ENCODE data around the gene MYD88.
"Not testable (repeated sequence)": the region's sequence is repeated elsewhere in the genome, so short reads cannot be mapped to it uniquely, and the experiment has no call there.

The MYD88 gene

DNA sequence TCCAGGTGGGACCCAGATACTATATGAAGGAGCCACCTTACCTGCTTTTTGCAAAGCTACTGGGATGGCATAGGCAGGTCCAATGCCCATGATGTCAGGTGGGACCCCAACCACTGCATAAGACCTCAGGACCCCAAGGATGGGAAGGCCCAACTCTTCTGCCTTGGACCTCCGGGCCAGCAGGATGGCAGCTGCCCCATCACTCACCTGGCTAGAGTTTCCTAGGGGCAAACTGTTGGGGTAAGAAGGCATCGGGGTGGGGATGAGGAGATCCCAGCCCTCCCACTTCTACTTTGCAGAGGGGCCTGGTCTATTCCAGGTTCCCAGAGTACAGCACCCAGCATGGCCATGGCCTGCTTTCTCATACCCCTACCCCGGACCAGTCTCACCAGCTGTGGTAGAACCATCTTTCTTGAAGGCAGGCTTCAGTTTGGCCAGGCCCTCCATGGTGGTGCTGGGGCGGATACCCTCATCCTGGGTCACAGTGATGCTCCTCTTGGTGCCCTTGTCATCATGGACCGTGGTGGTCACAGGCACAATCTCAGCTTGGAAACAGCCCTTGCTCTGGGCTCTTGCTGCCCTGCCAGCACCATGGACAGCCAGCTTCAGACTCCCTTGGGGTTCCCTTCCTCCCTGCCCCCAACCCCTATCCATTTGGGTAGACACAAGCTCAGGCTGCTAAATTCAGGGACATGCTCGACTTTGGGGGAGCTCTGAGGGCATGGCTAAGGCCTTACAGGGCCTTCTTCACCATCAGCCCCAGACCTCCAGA, 12.2 kb upstream of the MYD88 start:
- DNase-seq: no peak

DNA sequence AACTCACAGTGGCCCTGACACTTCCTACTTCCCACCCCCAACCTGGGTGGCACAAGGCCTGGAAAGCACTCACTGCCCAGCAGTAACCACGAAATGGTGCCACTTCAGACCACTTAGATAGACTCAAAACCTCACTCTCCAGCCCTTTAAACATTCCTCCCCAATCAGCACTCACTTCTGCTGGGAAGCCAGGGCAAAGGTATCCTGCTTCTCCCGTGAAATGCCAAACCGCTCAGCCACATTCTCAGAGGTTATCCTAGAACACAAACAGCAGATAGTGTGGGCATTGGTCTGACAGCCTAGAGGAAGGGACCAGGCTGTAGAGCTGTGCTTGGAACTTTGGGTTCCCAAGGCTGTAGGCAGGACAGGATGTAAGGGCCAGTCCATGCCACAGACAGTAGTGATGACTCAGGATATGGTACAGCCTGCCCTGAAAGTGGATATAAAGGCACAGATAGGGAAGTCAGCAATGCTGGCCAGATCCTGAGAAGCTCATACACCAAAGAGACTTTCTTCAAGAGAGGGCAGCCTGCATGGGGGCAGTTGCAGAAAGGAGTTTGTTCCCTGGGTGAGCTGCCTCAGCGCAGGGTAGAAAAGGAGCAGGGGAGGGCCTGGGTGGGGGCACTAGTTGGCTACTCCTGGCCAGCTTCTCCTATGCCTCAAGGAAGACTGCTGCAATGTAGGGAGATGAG, 10.7 kb upstream of the MYD88 start:
- no peak for DNase-seq

DNA sequence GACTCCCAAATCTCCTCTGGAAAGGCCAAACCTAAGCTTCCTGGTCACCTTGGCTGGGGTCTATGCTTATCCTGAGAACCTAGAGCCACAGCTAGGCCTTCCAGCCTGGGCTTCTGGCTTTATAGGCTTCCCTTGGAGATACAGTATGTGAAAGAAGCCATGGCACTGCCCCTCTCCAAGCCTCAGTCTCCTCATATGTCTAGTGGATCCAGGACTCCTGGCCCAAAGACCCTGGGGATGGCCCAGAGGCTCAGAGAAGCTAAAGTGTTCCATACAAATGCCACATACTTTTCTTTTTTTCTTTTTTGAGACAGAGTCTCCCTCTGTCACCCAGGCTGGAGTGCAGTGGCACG, 10.2 kb upstream of the MYD88 start:
- no peak for DNase-seq

DNA sequence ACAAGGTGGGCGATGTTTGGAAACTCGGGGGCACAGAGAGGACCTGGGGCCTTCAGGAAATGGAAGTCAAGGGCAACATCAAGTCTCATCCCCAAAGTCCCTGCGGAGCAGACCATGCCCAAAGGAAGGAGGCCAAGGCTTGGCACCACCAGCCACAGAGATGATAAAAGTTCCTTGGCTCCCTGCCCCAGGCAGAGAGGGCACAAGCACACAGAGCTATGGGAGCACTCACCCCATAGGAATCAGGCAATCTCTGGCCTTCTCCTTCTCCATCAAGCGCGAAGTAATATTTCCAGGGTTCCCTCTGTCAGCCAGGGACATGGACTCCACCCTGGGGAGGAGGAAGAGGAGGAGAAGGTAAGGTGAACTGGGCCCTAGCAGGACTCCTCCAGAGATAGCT, 9.4 kb upstream of the MYD88 start:
- no peak for DNase-seq

DNA sequence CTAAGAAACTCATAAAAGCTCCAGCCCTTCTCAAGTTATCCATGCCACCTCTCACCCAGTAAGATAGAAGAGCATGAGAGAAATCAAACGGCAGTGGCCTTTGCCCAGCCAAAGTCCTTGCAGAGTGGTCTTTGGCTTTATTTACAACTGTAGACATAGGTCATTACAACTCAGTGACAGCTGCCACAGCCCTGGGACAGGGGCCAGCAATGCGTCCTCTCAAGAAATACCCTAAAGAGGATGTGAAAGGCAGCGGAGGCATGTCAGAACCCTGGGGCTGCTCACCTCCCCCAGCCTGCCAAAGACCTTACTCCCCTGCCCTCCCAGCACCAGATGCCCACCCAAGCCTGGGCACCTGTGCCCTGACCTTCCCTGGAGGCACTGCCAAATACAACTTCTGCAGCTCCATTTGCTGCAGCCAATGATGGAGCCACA, 7.8 kb upstream of the MYD88 start:
- DNase-seq: no peak

DNA sequence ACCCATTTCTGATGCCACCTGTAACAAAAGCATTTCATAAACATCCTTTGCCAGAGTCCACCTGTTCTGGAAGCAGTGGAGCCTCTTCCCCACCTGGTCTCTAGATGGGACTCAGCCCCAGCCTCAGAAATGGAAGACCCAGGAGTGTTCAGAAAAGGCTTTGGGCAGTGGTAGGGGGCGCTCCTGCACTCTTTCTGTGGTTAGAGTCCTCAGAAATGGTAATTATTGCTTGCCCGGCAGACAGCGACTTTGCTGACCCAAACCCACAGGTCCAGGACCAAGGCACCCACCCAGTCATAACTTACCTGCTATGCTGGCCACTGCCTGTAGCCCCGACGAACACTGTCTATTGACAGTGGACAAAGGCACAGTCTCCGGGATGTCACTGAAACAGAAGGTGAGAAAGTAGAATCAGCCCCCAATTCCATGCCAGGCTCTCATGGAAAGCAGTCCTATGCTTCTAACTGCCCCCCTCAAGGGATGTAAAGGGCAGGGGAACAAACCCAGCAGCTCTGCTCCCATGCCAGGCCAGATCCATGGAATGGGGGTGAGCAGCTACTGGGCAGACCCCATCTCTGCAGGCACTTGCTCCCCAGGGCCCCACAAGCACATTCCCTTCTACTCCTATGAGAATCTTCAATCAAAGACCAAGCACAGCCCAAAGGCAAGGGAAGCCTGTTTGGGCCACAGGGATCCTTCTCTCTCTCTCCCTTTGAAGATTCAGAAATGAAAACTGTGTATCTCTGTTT, 6.7 kb upstream of the MYD88 start:
- DNase-seq: peak; percentile 37

DNA sequence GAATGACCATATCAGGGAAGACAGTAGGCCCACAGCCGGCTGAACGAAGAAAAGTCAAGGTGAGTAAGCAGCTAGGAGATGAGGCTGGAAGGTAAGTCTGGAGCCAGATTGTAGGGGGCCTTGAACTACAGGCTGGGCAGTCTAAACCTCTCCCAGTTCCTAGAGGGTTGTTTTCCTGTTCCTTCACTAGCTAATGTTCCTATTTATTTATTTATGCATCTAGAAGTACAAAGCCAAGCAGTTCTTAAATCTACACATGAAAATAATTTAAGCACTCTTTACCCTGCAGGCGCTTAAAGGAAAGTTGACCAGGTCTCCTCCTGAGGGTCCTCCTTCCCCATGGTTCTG, 5.3 kb upstream of the MYD88 start:
- no peak for DNase-seq

DNA sequence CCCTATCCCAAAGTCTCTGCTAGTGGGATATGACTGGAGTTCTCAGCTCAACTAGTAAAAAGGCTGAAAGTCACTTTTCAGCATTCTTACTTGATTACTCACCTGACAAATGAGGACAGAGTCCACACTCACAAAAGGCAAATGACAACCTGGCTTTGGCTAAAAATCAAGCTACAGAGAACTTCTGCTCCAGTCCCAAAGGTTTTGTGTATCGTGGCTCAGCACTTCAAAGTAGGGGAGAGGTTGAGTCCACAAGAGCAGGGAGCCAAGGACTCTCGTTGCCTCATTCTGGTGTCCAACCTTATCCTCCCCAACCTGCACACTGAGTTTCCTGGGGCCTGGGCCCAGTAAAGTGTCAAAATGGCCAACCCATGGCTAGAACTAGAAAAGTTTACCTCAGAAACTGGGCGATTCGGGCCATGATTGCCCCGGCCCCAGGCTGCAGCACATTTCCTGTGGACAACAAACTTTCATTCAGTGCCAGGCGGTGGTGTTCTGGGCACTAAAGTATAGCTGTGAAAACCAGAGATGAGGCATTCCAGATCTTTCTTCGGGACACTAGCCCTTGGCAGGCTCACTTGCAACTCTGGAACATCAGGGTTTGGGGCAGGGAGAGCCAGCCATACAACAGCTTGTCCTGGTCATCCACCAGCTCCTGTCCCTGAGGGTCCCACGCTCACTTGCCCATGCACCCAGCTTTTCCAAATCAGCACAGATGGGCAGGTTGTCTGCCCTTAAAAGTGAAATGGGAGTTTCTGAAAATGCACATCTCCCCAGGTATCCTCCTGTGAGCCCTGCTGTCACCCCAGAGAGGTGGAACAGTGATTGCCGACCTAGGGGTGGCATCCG, 4.7 kb upstream of the MYD88 start:
- no peak for DNase-seq

DNA sequence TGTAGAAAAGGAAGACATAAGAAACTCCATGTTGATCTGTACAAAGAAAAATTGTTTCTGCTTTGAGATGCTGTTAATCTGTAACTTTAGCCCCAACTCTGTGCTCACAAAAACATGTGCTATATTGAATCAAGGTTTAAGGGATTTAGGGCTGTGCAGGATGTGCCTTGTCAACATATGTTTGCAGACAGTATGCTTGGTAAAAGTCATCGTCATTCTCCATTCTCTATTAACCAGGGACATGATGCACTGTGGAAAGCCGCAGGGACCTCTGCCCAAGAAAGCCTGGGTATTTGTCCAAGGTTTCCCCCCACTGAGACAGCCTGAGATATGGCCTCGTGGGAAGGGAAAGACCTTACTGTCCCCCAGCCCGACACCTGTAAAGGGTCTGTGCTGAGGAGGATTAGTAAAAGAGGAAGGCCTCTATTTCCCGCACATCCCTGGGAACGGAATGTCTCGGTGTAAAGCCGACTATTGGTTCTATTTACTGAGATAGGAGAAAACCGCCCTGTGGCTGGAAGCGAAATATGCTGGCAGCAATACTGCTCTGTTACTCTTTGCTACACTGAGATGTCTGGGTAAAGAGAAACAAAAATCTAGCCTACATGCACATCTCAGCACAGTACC, 3.8 kb upstream of the MYD88 start:
- not testable (repeated sequence) for DNase-seq

DNA sequence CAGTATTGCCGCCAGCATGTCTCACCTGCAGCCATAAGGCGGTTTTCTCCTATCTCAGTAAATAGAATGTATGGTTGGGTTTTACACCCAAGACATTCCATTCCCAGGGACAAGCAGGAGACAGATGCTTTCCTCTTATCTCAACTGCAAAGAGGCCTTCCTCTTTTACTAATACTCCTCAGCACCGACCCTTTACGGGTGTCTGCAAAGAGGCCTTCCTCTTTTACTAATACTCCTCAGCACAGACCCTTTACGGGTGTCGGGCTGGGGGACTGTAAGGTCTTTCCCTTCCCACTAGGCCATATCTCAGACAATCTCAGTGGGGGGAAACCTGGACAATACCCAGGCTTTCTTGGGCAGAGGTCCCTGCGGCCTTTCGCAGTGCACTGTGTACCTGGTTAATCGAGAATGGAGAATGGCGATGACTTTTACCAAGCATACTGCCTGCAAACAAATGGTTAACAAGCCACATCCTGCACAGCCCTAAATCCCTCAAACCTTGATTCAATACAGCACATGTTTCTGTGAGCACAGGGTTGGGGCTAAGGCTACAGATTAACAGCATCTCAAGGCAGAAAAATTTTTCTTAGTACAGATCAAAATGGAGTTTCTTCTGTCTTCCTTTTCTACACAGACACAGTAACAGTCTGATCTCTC, 2.7 kb upstream of the MYD88 start:
- peak; percentile 7 for DNase-seq

DNA sequence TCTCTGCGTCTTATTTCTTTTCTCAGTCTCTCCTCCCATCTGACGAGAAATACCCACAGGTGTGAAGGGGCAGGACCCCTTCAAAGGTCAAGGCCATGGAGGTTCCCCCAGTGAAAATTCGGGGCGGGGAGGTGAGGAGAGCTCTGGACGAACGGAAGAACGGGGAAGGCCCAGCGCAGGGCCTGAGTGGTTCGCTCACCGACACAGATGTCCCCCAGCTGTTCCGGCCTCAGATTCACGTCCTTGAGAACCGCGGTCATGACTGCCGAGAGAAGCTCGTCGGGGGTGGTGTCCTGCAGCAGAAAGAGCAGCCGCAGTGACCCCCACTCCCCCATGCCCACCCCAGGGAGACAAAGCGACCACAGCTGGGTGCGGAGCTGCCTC, 2.1 kb upstream of the MYD88 start:
- peak; percentile 18 for DNase-seq

DNA sequence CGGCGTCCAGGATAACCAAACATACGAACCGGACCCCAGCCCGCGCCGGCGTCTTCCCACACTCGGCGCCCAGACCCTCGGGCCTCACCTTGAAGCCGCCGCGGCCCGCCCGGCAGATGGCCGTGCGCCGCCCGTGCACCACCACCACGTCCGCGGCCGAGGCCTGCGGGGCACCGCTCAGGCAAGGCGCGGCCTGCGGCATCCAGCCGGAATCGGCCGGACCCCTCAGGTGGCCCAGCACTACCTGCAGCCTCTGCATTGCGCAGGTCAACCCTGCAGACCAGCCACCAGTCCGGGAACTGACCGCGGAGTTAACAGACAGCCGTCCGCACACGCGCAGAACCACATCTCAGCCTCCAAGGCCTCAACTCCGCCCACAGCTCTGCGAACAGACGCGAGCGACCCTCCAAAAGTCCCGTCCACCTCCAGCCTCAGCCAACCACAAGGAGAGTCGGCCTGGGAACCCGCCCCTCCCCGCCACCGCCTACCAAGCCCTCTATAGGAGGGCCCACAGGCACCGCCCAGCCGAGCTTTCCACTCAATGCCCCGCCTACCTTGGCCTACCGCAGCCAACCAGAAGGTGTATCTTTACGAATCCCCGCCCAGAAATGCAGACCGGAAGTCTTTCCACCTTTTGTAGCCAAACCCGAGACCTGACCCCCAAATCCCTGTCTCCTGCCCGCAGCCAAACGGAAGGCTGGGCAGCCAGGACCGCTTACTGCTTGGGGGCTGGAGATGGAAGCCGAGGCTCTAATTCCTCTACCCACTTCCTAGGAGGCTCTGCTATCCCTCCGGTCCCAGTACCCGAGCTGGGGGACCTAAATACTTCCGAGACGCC, 1.5 kb upstream of the MYD88 start, which contains the start of gene ACAA1:
Gene ACAA1 (minus strand): TSS at position 351 of the 838 bp plus-strand sequence. CDS start 92 bp downstream, at position 259.
- DNase-seq: peak; percentile 99

DNA sequence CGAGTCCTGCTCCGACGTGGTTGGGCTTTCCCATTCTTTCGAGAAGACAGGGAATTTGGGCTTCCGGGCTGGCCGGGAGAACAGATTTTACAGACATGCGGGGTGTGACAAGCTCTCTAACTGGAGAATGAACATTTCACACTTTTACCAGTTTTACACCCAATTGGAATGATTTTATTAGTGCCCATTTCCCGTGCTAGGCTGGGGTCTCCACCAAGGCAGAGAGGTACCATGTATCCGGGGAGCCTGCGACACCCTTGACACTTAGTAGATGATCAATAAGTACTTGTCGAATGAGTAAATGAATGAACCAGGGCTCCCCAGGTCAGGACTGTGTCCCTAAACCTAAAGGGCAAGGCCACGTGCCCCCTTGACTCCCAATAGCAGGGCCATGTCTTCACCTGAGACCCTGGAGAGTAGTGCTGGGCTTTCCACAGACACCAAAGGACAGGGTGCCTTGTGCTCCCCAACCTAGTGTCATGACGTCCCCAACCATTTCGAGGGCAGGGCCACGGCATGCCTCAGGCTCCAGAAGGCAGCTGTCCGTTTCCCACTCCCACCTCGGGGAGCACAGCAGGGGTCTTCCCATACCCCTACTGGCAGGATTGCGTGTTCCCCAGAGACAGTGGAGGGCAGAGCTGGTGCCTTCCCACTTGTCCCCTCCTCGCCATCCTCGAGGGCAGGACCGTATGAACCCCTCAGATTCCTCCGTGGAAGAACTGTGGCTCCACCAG, 679 bp upstream of the MYD88 start:
- peak; percentile 86 for DNase-seq

DNA sequence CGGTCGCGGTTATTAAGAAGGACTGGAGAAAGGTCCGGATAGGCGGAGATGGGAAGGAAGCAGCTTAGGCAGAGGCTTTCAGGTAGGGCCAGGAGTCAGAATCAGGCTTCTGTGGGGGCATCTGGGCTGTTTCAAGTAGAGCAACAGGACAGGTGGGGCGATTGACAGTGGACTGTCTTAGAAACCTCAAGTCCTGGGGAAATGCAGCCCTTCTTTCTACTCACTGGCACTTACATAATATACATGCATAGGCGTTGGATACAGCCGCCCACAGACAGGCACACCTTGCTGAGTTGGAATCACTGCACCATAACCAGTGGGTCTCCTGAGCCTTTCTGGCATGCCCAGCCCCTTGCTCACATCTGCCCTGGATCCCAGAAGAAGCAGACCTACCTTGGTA, 730 bp downstream of the MYD88 start:
- DNase-seq: no peak

DNA sequence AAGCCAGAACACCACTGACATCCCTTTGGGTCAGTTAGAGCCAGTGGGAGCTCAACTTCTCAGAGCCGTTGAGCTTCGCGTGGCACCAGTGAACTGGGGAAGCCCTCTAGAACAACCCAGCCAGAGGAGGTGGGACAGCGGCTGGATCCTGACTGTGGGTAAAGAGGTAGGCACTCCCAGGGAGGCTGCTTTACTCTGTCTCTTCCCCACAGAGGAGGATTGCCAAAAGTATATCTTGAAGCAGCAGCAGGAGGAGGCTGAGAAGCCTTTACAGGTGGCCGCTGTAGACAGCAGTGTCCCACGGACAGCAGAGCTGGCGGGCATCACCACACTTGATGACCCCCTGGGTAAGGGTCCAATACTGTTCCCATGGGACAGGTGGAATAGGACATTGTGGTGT, 1.2 kb downstream of the MYD88 start:
- DNase-seq: no peak

DNA sequence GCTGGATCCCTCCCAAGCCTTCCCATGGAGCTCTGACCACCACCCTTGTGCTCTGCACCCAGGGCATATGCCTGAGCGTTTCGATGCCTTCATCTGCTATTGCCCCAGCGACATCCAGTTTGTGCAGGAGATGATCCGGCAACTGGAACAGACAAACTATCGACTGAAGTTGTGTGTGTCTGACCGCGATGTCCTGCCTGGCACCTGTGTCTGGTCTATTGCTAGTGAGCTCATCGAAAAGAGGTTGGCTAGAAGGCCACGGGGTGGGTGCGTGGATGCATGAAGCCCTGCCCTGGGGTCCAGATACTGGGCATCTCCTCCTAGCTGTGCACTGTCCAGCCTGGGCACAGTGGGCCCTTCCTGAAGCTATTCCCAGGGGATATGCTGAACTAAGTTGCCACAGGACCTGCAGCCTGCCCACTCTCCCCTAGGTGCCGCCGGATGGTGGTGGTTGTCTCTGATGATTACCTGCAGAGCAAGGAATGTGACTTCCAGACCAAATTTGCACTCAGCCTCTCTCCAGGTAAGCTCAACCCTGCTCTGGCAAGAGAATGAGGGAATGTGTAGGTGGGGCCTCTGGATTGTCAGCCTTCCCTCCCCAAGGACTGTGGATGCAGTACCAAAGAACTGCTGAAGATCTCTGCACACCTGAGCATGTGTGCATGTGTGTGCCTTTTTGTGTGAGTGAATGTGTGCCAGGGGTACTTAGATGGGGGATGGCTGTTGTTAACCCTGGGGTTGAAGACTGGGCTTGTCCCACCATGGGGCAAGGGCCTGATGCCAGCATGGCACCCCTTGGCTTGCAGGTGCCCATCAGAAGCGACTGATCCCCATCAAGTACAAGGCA, 2.1 kb downstream of the MYD88 start:
- DNase-seq: no peak

DNA sequence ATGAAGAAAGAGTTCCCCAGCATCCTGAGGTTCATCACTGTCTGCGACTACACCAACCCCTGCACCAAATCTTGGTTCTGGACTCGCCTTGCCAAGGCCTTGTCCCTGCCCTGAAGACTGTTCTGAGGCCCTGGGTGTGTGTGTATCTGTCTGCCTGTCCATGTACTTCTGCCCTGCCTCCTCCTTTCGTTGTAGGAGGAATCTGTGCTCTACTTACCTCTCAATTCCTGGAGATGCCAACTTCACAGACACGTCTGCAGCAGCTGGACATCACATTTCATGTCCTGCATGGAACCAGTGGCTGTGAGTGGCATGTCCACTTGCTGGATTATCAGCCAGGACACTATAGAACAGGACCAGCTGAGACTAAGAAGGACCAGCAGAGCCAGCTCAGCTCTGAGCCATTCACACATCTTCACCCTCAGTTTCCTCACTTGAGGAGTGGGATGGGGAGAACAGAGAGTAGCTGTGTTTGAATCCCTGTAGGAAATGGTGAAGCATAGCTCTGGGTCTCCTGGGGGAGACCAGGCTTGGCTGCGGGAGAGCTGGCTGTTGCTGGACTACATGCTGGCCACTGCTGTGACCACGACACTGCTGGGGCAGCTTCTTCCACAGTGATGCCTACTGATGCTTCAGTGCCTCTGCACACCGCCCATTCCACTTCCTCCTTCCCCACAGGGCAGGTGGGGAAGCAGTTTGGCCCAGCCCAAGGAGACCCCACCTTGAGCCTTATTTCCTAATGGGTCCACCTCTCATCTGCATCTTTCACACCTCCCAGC, 2.9 kb downstream of the MYD88 start:
- DNase-seq: no peak

DNA sequence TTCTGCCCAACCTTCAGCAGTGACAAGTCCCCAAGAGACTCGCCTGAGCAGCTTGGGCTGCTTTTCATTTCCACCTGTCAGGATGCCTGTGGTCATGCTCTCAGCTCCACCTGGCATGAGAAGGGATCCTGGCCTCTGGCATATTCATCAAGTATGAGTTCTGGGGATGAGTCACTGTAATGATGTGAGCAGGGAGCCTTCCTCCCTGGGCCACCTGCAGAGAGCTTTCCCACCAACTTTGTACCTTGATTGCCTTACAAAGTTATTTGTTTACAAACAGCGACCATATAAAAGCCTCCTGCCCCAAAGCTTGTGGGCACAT, 3.5 kb downstream of the MYD88 start:
- no peak for DNase-seq
